AG04449 (cell line): ENCODE measurements around the gene RAB11A.
A peak's percentile ranks its signal among the peaks of the same experiment; 100 is the strongest.

Source experiments
- CTCF ChIA-PET: fragments of 350-600 bp; formaldehyde crosslinking; extraction: SDS; loops from one replicate; lab custom pipeline; 2021; ENCODE audit warnings: antibody characterized with exemption; lab: Yijun Ruan, JAX
- POLR2A ChIA-PET: fragments of 400-600, 350-600 bp; formaldehyde crosslinking; extraction: SDS; loops from one replicate; lab custom pipeline; 2020; ENCODE audit warnings: antibody characterized with exemption, inconsistent platforms; lab: Yijun Ruan, JAX
- DNase-seq: peaks from one replicate; pipeline ENCODE4 v3.0.0-alpha.2; 2010; ENCODE audit warnings: low read depth, low spot score
- H3K4me3 ChIP-seq: 2 replicates; pipeline ENCODE4 v1.5.1; 2011; ENCODE audit warnings: low read depth, mild to moderate bottlenecking, control low read depth, low read length
- TF ChIP-seq, protein P1 (sequence below): IDR thresholded peaks from one replicate; pipeline ENCODE4 v1.5.1; 2011; ENCODE audit warnings: mild to moderate bottlenecking, moderate library complexity, low read length, control low read depth, inconsistent platforms; ENCODE audit not compliant: insufficient read depth; ENCODE audit errors: missing control alignments

The RAB11A gene

DNA sequence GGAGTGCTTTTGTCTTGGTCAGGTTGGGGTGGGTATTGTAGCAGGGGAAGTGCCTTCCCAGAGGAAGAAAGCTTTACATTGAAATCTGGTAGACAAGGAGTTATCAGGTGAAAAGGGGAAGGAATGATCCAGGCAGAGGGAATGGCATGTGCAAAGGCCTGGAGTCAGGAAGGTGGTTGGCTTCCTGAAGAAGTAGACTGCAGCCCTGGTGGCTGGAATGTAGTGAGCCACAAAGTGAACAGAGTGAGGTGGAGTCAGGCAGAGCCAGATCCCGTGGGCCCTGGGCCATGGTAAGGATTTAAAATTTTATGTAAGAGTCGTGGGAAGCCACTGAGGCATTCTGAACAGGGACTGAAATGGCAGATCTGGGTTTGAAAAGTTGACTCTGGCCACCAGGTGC is 58.3 kb downstream of the RAB11A start:
- CTCF ChIA-PET: interaction anchor here (0.7 to 1.2 kb wide), 3 partner anchors 8 to 24 kb away, joined by 3 to 5 read pairs (median 4); no protein-coding TSS in a partner anchor

DNA sequence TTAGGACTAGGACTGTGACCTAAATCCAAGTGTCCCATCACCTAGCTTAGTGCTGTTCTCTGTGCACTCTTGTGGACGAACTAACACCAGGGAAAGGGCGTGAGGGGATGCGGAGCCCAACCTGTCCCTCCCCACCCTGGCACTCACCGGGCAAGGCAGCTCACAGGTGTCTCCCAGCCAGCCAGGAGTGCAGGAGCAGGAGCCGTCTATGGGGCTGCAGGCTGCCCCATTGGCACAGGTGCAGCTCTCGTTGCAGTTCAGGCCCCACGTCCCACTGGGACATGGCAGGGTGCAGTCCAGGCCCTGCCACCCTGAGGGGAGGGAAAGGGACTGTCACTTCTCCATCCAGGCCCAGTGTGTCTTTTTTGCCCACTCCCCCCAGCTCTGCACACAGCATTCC is 60.3 kb downstream of the RAB11A start:
- no peak for DNase-seq
- POLR2A ChIA-PET: interaction anchor here (1.7 kb wide), 1 partner anchor 10 kb away, joined by 4 read pairs; no protein-coding TSS in a partner anchor
- CTCF ChIA-PET: interaction anchor here (1.0 to 1.1 kb wide), 3 partner anchors 9 to 12 kb away, joined by 3 to 4 read pairs (median 3); no protein-coding TSS in a partner anchor
- no peak overlapping the region for H3K4me3 ChIP-seq
- TF ChIP-seq, protein P1, sequence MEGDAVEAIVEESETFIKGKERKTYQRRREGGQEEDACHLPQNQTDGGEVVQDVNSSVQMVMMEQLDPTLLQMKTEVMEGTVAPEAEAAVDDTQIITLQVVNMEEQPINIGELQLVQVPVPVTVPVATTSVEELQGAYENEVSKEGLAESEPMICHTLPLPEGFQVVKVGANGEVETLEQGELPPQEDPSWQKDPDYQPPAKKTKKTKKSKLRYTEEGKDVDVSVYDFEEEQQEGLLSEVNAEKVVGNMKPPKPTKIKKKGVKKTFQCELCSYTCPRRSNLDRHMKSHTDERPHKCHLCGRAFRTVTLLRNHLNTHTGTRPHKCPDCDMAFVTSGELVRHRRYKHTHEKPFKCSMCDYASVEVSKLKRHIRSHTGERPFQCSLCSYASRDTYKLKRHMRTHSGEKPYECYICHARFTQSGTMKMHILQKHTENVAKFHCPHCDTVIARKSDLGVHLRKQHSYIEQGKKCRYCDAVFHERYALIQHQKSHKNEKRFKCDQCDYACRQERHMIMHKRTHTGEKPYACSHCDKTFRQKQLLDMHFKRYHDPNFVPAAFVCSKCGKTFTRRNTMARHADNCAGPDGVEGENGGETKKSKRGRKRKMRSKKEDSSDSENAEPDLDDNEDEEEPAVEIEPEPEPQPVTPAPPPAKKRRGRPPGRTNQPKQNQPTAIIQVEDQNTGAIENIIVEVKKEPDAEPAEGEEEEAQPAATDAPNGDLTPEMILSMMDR: no peak

More for the DNA sequence above, 58.3 kb downstream of the RAB11A start:
- POLR2A ChIA-PET: no interaction called here
- TF ChIP-seq, protein P1: peak; percentile 25
- no peak overlapping the region for H3K4me3 ChIP-seq
- DNase-seq: no peak

DNA sequence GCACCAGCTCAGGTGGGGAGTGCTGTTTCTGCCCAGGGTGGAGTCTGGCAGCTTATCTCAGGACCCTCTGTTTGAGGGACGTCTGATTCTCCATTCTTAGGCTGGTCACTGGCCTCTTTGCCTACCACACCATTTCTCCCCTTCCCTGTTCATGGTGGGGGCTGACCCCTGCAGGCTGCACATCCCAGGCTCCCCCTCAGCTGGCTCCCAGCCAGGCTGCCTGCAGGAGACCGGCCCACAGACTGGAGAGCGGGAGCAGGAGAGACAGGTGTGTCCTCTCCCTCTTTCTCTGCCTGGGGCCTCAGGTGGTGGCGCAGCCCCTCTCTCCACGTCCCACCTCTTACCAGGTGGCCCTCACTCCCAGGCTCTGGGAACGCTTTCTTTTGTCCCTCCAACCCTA is 60.8 kb downstream of the RAB11A start:
- CTCF ChIA-PET: interaction anchor here (1.0 kb wide), 1 partner anchor 11 kb away, joined by 3 read pairs; no protein-coding TSS in a partner anchor
- DNase-seq: no peak
- no peak overlapping the region for H3K4me3 ChIP-seq
- TF ChIP-seq, protein P1: no peak
- POLR2A ChIA-PET: interaction anchor here (1.7 kb wide), 1 partner anchor 10 kb away, joined by 4 read pairs; no protein-coding TSS in a partner anchor

DNA sequence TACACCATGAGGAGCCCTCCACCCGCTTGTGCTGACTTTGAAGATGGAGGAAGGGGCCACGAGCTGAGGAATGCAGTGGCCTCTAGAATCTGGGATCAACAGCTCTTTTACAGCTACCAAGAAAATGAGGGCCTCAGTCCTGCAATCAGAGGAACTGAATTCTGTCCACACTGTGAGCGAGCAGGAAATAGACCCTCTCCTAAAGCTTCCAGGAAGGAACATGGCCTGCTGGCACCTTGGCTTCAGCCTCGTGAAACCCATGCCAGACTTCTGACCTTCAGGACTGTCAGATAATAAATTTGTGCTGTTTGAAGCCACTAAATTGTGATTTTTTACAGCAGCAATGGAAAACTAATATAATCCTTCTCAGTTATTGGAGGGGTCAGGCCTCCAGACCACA is 61.9 kb downstream of the RAB11A start:
- CTCF ChIA-PET: interaction anchor here (1.1 kb wide), 1 partner anchor 18 kb away, joined by 3 read pairs; no protein-coding TSS in a partner anchor
- TF ChIP-seq, protein P1: no peak
- POLR2A ChIA-PET: no interaction called here

DNA sequence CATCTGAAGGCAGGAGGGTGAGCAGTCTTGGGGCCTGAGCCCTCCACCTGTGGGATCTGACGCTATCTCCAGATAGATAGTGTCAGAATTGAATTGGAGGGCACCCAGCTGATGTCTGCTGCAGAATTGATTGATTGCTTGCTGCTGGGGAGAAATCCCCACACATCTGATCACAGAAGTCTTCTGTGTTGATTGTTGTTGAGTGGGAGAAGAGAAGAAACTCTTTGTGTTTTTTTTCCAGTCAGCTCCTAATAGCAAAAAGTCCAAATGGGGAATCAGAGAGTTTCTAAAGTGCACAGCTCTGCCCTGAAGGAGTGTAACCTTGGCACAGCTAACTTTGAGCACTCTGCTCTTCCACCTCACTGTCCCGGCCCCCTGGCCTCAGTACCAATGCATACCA is 66.1 kb downstream of the RAB11A start:
- CTCF ChIA-PET: interaction anchor here (1.3 to 2.1 kb wide), 3 partner anchors 8 to 17 kb away, joined by 3 to 4 read pairs (median 4); no protein-coding TSS in a partner anchor
- H3K4me3 ChIP-seq: no peak overlapping the region
- TF ChIP-seq, protein P1: no peak
- no peak for DNase-seq
- POLR2A ChIA-PET: no interaction called here

More for the DNA sequence above, 61.9 kb downstream of the RAB11A start:
- no peak overlapping the region for H3K4me3 ChIP-seq
- no peak for DNase-seq

DNA sequence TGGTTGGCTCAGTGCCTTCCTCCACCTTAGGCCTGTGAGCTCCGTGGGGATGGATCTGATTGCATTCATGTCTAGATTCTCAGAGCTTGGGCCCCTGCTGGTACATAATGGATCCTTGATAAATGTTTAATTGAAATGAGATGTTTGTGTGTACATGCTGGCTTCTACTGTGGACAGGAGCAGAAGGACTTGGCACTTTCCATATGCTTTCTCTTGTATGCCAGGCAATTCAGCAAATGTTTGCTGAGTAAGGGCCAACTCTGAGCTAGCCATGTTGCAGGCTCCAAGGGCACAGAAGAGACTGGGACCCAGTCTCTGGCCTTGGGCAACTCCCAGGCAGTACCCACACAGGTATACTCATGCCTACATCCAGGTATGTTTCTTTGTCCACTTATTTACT is 67.0 kb downstream of the RAB11A start:
- H3K4me3 ChIP-seq: no peak overlapping the region
- POLR2A ChIA-PET: no interaction called here
- TF ChIP-seq, protein P1: no peak
- CTCF ChIA-PET: interaction anchor here (1.3 to 2.1 kb wide), 3 partner anchors 9 to 18 kb away, joined by 3 to 4 read pairs (median 4); no protein-coding TSS in a partner anchor
- DNase-seq: no peak
